GM23338 (cell line): Measurements from ENCODE around the gene SLC25A13. TPM values are rescaled to one million over a fixed set of nuclear protein-coding genes. Genes with fewer than 3 reads are reported as not detected.

Source experiments
- ATAC-seq: fragments of 200-7000 bp; cut with Tn5 transposase; 3 replicates; pipeline ENCODE4 v1.9.1; 2020
- DNase-seq: peaks from one replicate; pipeline ENCODE4 v3.0.0-alpha.2; 2015; ENCODE audit warnings: low spot score
- H2AFZ ChIP-seq: fragments of 200-600 bp; sonication (generic); 2 replicates; pipeline ENCODE4 v1.8.0; 2016; ENCODE audit warnings: antibody characterized with exemption, mild to moderate bottlenecking, moderate library complexity
- H3F3A ChIP-seq: fragments of 200-600 bp; sonication (generic); replicated peaks from 2 replicates; pipeline ENCODE4 v1.8.0; 2017; ENCODE audit warnings: antibody characterized with exemption, mixed run types, low read depth
- H3K27ac ChIP-seq: fragments of 200-600 bp; sonication (generic); 2 replicates; pipeline ENCODE4 v1.6.1; 2016; ENCODE audit warnings: low read depth
- H3K27me3 ChIP-seq: fragments of 200-600 bp; sonication (generic); 2 replicates; pipeline ENCODE4 v1.8.0; 2016; ENCODE audit warnings: mild to moderate bottlenecking, mixed run types, moderate library complexity; ENCODE audit not compliant: insufficient read depth
- H3K36me3 ChIP-seq: fragments of 200-600 bp; sonication (generic); 2 replicates; pipeline ENCODE4 v1.8.0; 2016; ENCODE audit warnings: mild to moderate bottlenecking; ENCODE audit not compliant: insufficient read depth
- H3K4me1 ChIP-seq: fragments of 200-600 bp; sonication (generic); 2 replicates; pipeline ENCODE4 v1.8.0; 2016; ENCODE audit warnings: mild to moderate bottlenecking, moderate library complexity; ENCODE audit not compliant: insufficient read depth
- H3K4me2 ChIP-seq: fragments of 200-600 bp; sonication (generic); 2 replicates; pipeline ENCODE4 v1.7.1; 2017; ENCODE audit warnings: mixed run types
- H3K4me3 ChIP-seq: fragments of 200-600 bp; sonication (generic); 2 replicates; pipeline ENCODE4 v1.6.1; 2016; ENCODE audit warnings: mixed run types
- H3K79me2 ChIP-seq: fragments of 200-600 bp; sonication (generic); replicated peaks from 2 replicates; pipeline ENCODE4 v1.8.0; 2017; ENCODE audit warnings: mild to moderate bottlenecking; ENCODE audit not compliant: insufficient read depth
- H3K9me2 ChIP-seq: fragments of 200-600 bp; sonication (generic); 2 replicates; pipeline ENCODE4 v1.8.0; 2017; ENCODE audit not compliant: insufficient read depth
- H4K20me1 ChIP-seq: fragments of 200-600 bp; sonication (generic); replicated peaks from 2 replicates; pipeline ENCODE4 v1.8.0; 2017; ENCODE audit warnings: mild to moderate bottlenecking; ENCODE audit not compliant: insufficient read depth
- H3K27ac Mint-ChIP-seq: 2 replicates; pipeline ENCODE4 v1.8.0; 2020; ENCODE audit warnings: inconsistent platforms, mild to moderate bottlenecking, moderate library complexity, mixed read lengths
- H3K27me3 Mint-ChIP-seq: 3 replicates; pipeline ENCODE4 v1.8.0; 2022; ENCODE audit warnings: low read depth, mild to moderate bottlenecking, moderate library complexity, mixed read lengths, inconsistent platforms; ENCODE audit not compliant: insufficient read depth, poor library complexity
- H3K36me3 Mint-ChIP-seq: 3 replicates; pipeline ENCODE4 v1.8.0; 2021; ENCODE audit warnings: low read depth, mild to moderate bottlenecking, inconsistent platforms, moderate library complexity, mixed read lengths
- H3K4me1 Mint-ChIP-seq: 3 replicates; pipeline ENCODE4 v1.8.0; 2020; ENCODE audit warnings: mild to moderate bottlenecking, inconsistent platforms, mixed read lengths
- H3K4me3 Mint-ChIP-seq: 3 replicates; pipeline ENCODE4 v1.8.0; 2021; ENCODE audit warnings: moderate library complexity, mild to moderate bottlenecking, inconsistent platforms, mixed read lengths
- H3K9me3 Mint-ChIP-seq: 3 replicates; pipeline ENCODE4 v1.8.0; 2020; ENCODE audit warnings: moderate library complexity, mild to moderate bottlenecking, inconsistent platforms, mixed read lengths
- CREB1 ChIP-seq: fragments of 250-450 bp; sonication (Bioruptor Pico); IDR thresholded peaks from 2 replicates; pipeline ENCODE4 v1.5.0; 2020; ENCODE audit warnings: low read depth, mild to moderate bottlenecking, moderate library complexity
- EZH2 ChIP-seq: fragments of 200-600 bp; sonication (generic); IDR thresholded peaks from one replicate; pipeline ENCODE4 v1.8.0; 2017; ENCODE audit warnings: antibody characterized with exemption, mild to moderate bottlenecking, low read depth; ENCODE audit not compliant: unreplicated experiment
- EZH2phosphoT487 ChIP-seq: fragments of 200-600 bp; sonication (generic); IDR thresholded peaks from one replicate; pipeline ENCODE4 v1.8.1; 2018; ENCODE audit warnings: antibody characterized with exemption; ENCODE audit not compliant: unreplicated experiment
- JUNB ChIP-seq: IDR thresholded peaks from one replicate; pipeline ENCODE4 v1.6.1; 2016; ENCODE audit warnings: antibody characterized with exemption; ENCODE audit not compliant: unreplicated experiment
- NANOG ChIP-seq: IDR thresholded peaks from 2 replicates; pipeline ENCODE4 v1.6.1; 2016; ENCODE audit warnings: antibody characterized with exemption, borderline replicate concordance
- POLR2AphosphoS5 ChIP-seq: IDR thresholded peaks from 2 replicates; pipeline ENCODE4 v1.6.1; 2016; ENCODE audit warnings: antibody characterized with exemption, low read depth
- STAT1 ChIP-seq: IDR thresholded peaks from one replicate; pipeline ENCODE4 v1.6.1; 2016; ENCODE audit warnings: antibody characterized with exemption; ENCODE audit not compliant: unreplicated experiment
- ZNF114 ChIP-seq: fragments of 250-450 bp; sonication (Bioruptor Pico); IDR thresholded peaks from 2 replicates; pipeline ENCODE4 v1.5.0; 2020; ENCODE audit warnings: mild to moderate bottlenecking, moderate library complexity
- ZNF331 ChIP-seq: fragments of 250-450 bp; sonication (Bioruptor Pico); IDR thresholded peaks from 2 replicates; pipeline ENCODE4 v1.5.0; 2020; ENCODE audit warnings: low read depth, mild to moderate bottlenecking, moderate library complexity
- polyA plus RNA-seq: library from polyadenylated mRNA; unstranded; fragments of >200 nt; fragmentation: Nextera tagmentation; extraction: Ambion mirVana; gene quantifications from 2 replicates; pipeline ENCODE4 v1.2.1, GENCODE V29; 2016
- total RNA-seq: library from RNA; depleted of rRNA; stranded (reverse); fragments of >200 nt; shearing (Covaris generic); gene quantifications from 2 replicates; pipeline ENCODE4 v1.2.3, GENCODE V29; 2014
- TF ChIP-seq, protein P1 (sequence below): IDR thresholded peaks from 2 replicates; pipeline ENCODE4 v1.6.1; 2016; ENCODE audit warnings: antibody characterized with exemption
- TF ChIP-seq, protein P2 (sequence below): fragments of 250-450 bp; sonication (Bioruptor Pico); IDR thresholded peaks from 2 replicates; pipeline ENCODE4 v1.5.0; 2020; ENCODE audit warnings: mild to moderate bottlenecking, moderate library complexity
- TF ChIP-seq, protein P3 (sequence below): IDR thresholded peaks from one replicate; pipeline ENCODE4 v1.6.1; 2018; ENCODE audit warnings: antibody characterized with exemption; ENCODE audit not compliant: unreplicated experiment
- TF ChIP-seq, protein P4 (sequence below), 2 experiments: fragments of 200-600 bp in 1 of 2; sonication (generic) in 1 of 2; conservative IDR thresholded peaks; 2 replicates each; pipeline versions ENCODE4 v1.5.1 to v1.6.1; 2016 to 2017; ENCODE audit warnings: antibody characterized with exemption in 2 of 2, low read depth in 2 of 2, mild to moderate bottlenecking in 2 of 2, moderate library complexity in 1 of 2

SLC25A13 gene
- total and polyA plus RNA-seq, 2 experiments from 2014 or later, result 51.1 to 84.6 TPM

DNA sequence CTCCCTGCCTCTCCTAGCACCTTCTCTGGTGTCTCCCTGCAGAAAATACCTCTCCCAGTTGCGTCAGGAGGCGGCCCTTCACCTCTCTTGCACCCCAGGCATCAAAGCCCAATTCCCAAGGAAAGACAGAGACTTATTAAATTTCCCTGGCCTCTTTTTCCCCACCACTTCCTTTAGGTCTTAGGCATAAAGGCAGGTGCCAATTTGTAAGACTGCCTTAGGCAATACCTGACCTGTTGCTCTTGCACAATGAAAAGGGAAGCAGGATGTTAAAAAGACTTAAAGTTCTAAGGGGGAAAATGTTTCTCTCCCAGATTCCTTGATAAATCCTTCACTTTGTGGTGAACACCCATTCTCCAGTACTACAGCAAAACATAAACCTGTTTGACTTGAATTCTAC, 186.7 kb downstream of the SLC25A13 start:
- Histone ChIP-seq H3K36me3 (no peaks in the 10 kb centered on the region), H4K20me1 (peaks cover 36% of the 10 kb centered on the region), H3K9me2 (no peaks in the 10 kb centered on the region), H3F3A (no peaks in the 10 kb centered on the region), H3K27me3 (peaks cover 12% of the 10 kb centered on the region; the same call in 1 of the 2 replicates), H3K4me1 (no peaks in the 10 kb centered on the region), H3K4me2 (no peak overlapping the region), H2AFZ (no peak overlapping the region), H3K27ac (no peak overlapping the region), H3K79me2 (no peaks in the 10 kb centered on the region), H3K4me3 (no peak overlapping the region)
- Mint-ChIP-seq H3K4me3 (no peak overlapping the region), H3K27ac (no peak overlapping the region), H3K9me3 (no peaks in the 10 kb centered on the region), H3K36me3 (peaks cover 9% of the 10 kb centered on the region; the same call in 2 of the 3 replicates), H3K27me3 (peaks cover 3% of the 10 kb centered on the region), H3K4me1 (peaks cover 7% of the 10 kb centered on the region; the same call in 2 of the 3 replicates)
- no peak for ATAC-seq
- DNase-seq, result no peak
- TF ChIP-seq, protein P1, sequence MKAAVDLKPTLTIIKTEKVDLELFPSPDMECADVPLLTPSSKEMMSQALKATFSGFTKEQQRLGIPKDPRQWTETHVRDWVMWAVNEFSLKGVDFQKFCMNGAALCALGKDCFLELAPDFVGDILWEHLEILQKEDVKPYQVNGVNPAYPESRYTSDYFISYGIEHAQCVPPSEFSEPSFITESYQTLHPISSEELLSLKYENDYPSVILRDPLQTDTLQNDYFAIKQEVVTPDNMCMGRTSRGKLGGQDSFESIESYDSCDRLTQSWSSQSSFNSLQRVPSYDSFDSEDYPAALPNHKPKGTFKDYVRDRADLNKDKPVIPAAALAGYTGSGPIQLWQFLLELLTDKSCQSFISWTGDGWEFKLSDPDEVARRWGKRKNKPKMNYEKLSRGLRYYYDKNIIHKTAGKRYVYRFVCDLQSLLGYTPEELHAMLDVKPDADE, result no peak
- no peak for TF ChIP-seq ZNF331
- TF ChIP-seq EZH2phosphoT487, result no peak
- TF ChIP-seq POLR2AphosphoS5, result no peak
- no peak for TF ChIP-seq CREB1 (CRISPR knock-in tag)
- TF ChIP-seq ZNF114 (CRISPR knock-in tag), result no peak
- TF ChIP-seq, protein P2, sequence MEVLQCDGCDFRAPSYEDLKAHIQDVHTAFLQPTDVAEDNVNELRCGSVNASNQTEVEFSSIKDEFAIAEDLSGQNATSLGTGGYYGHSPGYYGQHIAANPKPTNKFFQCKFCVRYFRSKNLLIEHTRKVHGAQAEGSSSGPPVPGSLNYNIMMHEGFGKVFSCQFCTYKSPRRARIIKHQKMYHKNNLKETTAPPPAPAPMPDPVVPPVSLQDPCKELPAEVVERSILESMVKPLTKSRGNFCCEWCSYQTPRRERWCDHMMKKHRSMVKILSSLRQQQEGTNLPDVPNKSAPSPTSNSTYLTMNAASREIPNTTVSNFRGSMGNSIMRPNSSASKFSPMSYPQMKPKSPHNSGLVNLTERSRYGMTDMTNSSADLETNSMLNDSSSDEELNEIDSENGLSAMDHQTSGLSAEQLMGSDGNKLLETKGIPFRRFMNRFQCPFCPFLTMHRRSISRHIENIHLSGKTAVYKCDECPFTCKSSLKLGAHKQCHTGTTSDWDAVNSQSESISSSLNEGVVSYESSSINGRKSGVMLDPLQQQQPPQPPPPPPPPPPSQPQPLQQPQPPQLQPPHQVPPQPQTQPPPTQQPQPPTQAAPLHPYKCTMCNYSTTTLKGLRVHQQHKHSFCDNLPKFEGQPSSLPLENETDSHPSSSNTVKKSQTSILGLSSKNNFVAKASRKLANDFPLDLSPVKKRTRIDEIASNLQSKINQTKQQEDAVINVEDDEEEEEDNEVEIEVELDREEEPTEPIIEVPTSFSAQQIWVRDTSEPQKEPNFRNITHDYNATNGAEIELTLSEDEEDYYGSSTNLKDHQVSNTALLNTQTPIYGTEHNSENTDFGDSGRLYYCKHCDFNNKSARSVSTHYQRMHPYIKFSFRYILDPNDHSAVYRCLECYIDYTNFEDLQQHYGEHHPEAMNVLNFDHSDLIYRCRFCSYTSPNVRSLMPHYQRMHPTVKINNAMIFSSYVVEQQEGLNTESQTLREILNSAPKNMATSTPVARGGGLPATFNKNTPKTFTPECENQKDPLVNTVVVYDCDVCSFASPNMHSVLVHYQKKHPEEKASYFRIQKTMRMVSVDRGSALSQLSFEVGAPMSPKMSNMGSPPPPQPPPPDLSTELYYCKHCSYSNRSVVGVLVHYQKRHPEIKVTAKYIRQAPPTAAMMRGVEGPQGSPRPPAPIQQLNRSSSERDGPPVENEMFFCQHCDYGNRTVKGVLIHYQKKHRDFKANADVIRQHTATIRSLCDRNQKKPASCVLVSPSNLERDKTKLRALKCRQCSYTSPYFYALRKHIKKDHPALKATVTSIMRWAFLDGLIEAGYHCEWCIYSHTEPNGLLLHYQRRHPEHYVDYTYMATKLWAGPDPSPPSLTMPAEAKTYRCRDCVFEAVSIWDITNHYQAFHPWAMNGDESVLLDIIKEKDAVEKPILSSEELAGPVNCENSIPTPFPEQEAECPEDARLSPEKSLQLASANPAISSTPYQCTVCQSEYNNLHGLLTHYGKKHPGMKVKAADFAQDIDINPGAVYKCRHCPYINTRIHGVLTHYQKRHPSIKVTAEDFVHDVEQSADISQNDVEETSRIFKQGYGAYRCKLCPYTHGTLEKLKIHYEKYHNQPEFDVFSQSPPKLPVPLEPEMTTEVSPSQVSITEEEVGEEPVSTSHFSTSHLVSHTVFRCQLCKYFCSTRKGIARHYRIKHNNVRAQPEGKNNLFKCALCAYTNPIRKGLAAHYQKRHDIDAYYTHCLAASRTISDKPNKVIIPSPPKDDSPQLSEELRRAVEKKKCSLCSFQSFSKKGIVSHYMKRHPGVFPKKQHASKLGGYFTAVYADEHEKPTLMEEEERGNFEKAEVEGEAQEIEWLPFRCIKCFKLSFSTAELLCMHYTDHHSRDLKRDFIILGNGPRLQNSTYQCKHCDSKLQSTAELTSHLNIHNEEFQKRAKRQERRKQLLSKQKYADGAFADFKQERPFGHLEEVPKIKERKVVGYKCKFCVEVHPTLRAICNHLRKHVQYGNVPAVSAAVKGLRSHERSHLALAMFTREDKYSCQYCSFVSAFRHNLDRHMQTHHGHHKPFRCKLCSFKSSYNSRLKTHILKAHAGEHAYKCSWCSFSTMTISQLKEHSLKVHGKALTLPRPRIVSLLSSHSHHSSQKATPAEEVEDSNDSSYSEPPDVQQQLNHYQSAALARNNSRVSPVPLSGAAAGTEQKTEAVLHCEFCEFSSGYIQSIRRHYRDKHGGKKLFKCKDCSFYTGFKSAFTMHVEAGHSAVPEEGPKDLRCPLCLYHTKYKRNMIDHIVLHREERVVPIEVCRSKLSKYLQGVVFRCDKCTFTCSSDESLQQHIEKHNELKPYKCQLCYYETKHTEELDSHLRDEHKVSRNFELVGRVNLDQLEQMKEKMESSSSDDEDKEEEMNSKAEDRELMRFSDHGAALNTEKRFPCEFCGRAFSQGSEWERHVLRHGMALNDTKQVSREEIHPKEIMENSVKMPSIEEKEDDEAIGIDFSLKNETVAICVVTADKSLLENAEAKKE, result no peak
- TF ChIP-seq NANOG, result no peak
- TF ChIP-seq, protein P3, sequence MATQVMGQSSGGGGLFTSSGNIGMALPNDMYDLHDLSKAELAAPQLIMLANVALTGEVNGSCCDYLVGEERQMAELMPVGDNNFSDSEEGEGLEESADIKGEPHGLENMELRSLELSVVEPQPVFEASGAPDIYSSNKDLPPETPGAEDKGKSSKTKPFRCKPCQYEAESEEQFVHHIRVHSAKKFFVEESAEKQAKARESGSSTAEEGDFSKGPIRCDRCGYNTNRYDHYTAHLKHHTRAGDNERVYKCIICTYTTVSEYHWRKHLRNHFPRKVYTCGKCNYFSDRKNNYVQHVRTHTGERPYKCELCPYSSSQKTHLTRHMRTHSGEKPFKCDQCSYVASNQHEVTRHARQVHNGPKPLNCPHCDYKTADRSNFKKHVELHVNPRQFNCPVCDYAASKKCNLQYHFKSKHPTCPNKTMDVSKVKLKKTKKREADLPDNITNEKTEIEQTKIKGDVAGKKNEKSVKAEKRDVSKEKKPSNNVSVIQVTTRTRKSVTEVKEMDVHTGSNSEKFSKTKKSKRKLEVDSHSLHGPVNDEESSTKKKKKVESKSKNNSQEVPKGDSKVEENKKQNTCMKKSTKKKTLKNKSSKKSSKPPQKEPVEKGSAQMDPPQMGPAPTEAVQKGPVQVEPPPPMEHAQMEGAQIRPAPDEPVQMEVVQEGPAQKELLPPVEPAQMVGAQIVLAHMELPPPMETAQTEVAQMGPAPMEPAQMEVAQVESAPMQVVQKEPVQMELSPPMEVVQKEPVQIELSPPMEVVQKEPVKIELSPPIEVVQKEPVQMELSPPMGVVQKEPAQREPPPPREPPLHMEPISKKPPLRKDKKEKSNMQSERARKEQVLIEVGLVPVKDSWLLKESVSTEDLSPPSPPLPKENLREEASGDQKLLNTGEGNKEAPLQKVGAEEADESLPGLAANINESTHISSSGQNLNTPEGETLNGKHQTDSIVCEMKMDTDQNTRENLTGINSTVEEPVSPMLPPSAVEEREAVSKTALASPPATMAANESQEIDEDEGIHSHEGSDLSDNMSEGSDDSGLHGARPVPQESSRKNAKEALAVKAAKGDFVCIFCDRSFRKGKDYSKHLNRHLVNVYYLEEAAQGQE, result no peak
- TF ChIP-seq JUNB, result no peak
- TF ChIP-seq EZH2, result no peak
- TF ChIP-seq, protein P4, sequence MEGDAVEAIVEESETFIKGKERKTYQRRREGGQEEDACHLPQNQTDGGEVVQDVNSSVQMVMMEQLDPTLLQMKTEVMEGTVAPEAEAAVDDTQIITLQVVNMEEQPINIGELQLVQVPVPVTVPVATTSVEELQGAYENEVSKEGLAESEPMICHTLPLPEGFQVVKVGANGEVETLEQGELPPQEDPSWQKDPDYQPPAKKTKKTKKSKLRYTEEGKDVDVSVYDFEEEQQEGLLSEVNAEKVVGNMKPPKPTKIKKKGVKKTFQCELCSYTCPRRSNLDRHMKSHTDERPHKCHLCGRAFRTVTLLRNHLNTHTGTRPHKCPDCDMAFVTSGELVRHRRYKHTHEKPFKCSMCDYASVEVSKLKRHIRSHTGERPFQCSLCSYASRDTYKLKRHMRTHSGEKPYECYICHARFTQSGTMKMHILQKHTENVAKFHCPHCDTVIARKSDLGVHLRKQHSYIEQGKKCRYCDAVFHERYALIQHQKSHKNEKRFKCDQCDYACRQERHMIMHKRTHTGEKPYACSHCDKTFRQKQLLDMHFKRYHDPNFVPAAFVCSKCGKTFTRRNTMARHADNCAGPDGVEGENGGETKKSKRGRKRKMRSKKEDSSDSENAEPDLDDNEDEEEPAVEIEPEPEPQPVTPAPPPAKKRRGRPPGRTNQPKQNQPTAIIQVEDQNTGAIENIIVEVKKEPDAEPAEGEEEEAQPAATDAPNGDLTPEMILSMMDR (conservative IDR thresholded peaks at IDR 0.05; ENCODE audit: low read depth in 2 of 2), result no peak
- TF ChIP-seq STAT1, result no peak
